Effector memory CD4-positive, alpha-beta T cell (primary cell): ENCODE results near the gene XRCC3.
"Not testable (repeated sequence)": the region's sequence is repeated elsewhere in the genome, so short reads cannot be mapped to it uniquely, and the experiment has no call there.

ENCODE experiments used
- DNase-seq, 3 donors: peaks; one replicate each; pipeline ENCODE4 v3.0.0-alpha.2; 2020
- H3K27ac ChIP-seq: 2 replicates; pipeline ENCODE4 v1.7.0; 2013; ENCODE audit warnings: mild to moderate bottlenecking, low read length, moderate library complexity; ENCODE audit not compliant: insufficient read depth, poor library complexity, severe bottlenecking
- H3K27me3 ChIP-seq: replicated peaks from 2 replicates; pipeline ENCODE4 v1.7.0; 2013; ENCODE audit warnings: mild to moderate bottlenecking, low read length; ENCODE audit not compliant: insufficient read depth, control insufficient read depth, poor library complexity, severe bottlenecking
- H3K36me3 ChIP-seq: 2 replicates; pipeline ENCODE4 v1.7.0; 2013; ENCODE audit warnings: mild to moderate bottlenecking, low read length, moderate library complexity; ENCODE audit not compliant: control insufficient read depth, insufficient read depth
- H3K4me1 ChIP-seq: 2 replicates; pipeline ENCODE4 v1.7.0; 2013; ENCODE audit warnings: low read length, mild to moderate bottlenecking; ENCODE audit not compliant: control insufficient read depth, insufficient read depth, poor library complexity, severe bottlenecking
- H3K4me3 ChIP-seq: 2 replicates; pipeline ENCODE4 v1.7.0; 2013; ENCODE audit warnings: low read length, low read depth, mild to moderate bottlenecking; ENCODE audit not compliant: insufficient read depth, poor library complexity, severe bottlenecking
- H3K9me3 ChIP-seq: 2 replicates; pipeline ENCODE4 v1.7.0; 2013; ENCODE audit warnings: mild to moderate bottlenecking, low read length, moderate library complexity; ENCODE audit not compliant: control insufficient read depth

XRCC3 gene

GRCh38 chr14:103656031-103656755, 59.1 kb downstream of the XRCC3 start:
- Histone ChIP-seq H3K9me3 (no peaks in the 10 kb centered on the region), H3K27ac (no peak overlapping the region), H3K36me3 (peaks cover 53% of the 10 kb centered on the region), H3K27me3 (no peaks in the 10 kb centered on the region), H3K4me1 (no peaks in the 10 kb centered on the region), H3K4me3 (no peak overlapping the region)
- DNase-seq = no peak

- Histone ChIP-seq H3K27ac (no peak overlapping the region), H3K4me1 (no peaks in the 10 kb centered on the region), H3K4me3 (no peak overlapping the region), H3K27me3 (no peaks in the 10 kb centered on the region), H3K36me3 (peaks cover 44% of the 10 kb centered on the region), H3K9me3 (no peaks in the 10 kb centered on the region)
- no peak for DNase-seq
These were observed 60.6 kb downstream of the XRCC3 start for GRCh38 chr14:103654619-103655018.

DNA sequence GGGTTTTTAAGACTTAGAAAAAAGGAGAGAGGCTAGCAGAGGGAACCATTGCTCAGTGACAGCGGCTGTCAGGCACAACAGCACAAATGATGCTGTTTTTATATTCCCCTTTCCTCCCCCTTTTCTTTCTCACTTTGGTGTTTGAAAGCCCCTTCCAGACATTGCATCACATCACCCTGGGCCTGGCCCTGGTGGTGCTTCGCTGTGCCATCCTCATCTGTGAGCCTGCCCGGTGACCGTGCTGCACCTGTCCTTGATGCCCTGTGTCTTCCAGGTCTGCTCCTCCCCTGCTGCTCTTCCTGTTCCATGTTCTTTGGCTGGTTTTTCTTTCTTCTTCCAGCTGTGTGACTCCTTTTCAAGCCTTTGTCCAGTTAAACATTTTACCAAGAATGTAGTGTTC, 61.4 kb downstream of the XRCC3 start:
- Histone ChIP-seq H3K36me3 (peaks cover 39% of the 10 kb centered on the region), H3K4me3 (no peak overlapping the region), H3K9me3 (no peaks in the 10 kb centered on the region), H3K27me3 (no peaks in the 10 kb centered on the region), H3K27ac (no peak overlapping the region), H3K4me1 (no peaks in the 10 kb centered on the region)
- DNase-seq = no peak

- peaks cover 39% of the 10 kb centered on the region for H3K36me3 ChIP-seq
- not testable (repeated sequence) for H3K27ac ChIP-seq, H3K9me3 ChIP-seq, H3K4me1 ChIP-seq, DNase-seq, H3K27me3 ChIP-seq, H3K4me3 ChIP-seq
These were observed 61.9 kb downstream of the XRCC3 start for GRCh38 chr14:103653336-103653735.

GRCh38 chr14:103652806-103653205, 62.4 kb downstream of the XRCC3 start:
- H3K36me3 ChIP-seq = peaks cover 35% of the 10 kb centered on the region
- no peaks in the 10 kb centered on the region for H3K27me3 ChIP-seq
- H3K4me1 ChIP-seq = no peaks in the 10 kb centered on the region
- DNase-seq = no peak
- no peak overlapping the region for H3K4me3 ChIP-seq
- no peak overlapping the region for H3K27ac ChIP-seq
- H3K9me3 ChIP-seq = no peaks in the 10 kb centered on the region

DNA sequence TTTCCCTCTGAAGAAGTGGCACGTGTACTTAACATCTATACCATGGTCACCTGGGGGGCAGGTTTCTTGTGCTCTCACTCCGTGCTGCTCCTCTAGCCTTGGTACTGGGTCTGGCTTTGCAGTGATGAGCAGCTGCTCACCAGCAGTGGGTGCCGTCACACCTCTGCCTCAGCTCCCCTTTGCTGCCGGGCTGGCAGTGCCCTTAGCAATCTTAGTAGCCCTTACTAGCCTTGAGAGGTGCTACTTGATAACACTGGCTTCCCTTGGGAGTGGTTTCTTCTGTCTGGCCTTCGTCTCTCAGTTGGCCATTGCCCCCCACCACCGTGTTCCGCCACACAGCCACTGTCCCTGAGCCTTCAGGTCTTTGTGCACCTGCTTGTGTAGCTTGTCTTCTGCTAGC, 63.7 kb downstream of the XRCC3 start:
- H3K4me1 ChIP-seq = no peaks in the 10 kb centered on the region
- no peaks in the 10 kb centered on the region for H3K9me3 ChIP-seq
- no peak for DNase-seq
- H3K4me3 ChIP-seq = no peak overlapping the region
- H3K27me3 ChIP-seq = no peaks in the 10 kb centered on the region
- peaks cover 26% of the 10 kb centered on the region for H3K36me3 ChIP-seq
- no peak overlapping the region for H3K27ac ChIP-seq

GRCh38 chr14:103650213-103650612, 65.0 kb downstream of the XRCC3 start:
- no peaks in the 10 kb centered on the region for H3K27me3 ChIP-seq
- H3K36me3 ChIP-seq = peaks cover 13% of the 10 kb centered on the region
- H3K9me3 ChIP-seq = no peaks in the 10 kb centered on the region
- no peak overlapping the region for H3K27ac ChIP-seq
- H3K4me3 ChIP-seq = no peak overlapping the region
- H3K4me1 ChIP-seq = no peaks in the 10 kb centered on the region
- DNase-seq = no peak

GRCh38 chr14:103649001-103649400, 66.2 kb downstream of the XRCC3 start:
- Histone ChIP-seq H3K36me3 (peaks cover 3% of the 10 kb centered on the region), H3K27me3 (no peaks in the 10 kb centered on the region), H3K4me1 (no peaks in the 10 kb centered on the region), H3K9me3 (no peaks in the 10 kb centered on the region), H3K27ac (no peak overlapping the region), H3K4me3 (no peak overlapping the region)
- no peak for DNase-seq
